ENCODE data around the gene AGAP2.

Gene AGAP2

DNA sequence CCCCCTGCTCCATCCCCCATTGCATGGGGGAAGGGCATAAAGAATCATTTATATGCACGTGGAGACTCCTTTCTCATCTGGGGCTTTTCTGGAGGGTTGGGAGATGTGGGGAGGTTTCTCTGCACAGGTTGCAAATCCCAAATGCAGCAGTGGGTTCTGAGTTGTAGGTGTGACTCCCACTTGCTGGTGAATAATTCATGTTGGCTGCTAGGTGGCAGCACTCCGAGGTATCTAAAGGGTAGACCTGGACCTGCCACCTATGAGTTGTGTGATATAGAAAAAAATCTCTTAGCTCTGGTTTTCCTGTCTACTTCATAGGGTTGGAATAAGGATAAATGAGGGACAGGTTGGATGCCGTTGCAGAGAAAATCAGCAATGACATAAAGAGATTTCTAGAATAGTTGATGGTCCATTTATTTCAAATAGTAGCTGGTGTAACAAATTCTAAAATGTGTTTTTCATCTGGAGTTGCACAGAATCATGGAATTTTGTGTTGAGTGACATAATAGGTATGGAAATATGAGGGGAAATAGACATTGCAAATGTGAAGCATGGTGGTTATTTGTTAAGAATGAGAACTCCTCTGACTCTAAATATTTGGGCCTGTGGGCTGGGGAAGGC, 20.9 kb upstream of the AGAP2 start:
- Histone ChIP-seq H3K4me3 (ENCODE audit: low read depth, low read length) (no peak overlapping the region), H3K36me3 (ENCODE audit: control insufficient read depth, insufficient read depth, low read length) (no peaks in the 10 kb centered on the region), H3K9ac (ENCODE audit: low read depth, low read length) (no peak overlapping the region), H3K27ac (ENCODE audit: low read depth, low read length) (no peak overlapping the region), H3K4me1 (ENCODE audit: control insufficient read depth, insufficient read depth, low read length) (peaks cover 16% of the 10 kb centered on the region), H3K9me3 (ENCODE audit: control insufficient read depth, insufficient read depth, low read length) (no peaks in the 10 kb centered on the region), H3K27me3 (ENCODE audit: control insufficient read depth, insufficient read depth, low read length) (peaks cover 53% of the 10 kb centered on the region)

GRCh38 chr12:57758552-57759359, 20.2 kb upstream of the AGAP2 start:
- peaks cover 15% of the 10 kb centered on the region for H3K4me1 ChIP-seq (ENCODE audit: control insufficient read depth, insufficient read depth, low read length)
- H3K9ac ChIP-seq (ENCODE audit: low read depth, low read length) = no peak overlapping the region
- H3K9me3 ChIP-seq (ENCODE audit: control insufficient read depth, insufficient read depth, low read length) = no peaks in the 10 kb centered on the region
- peaks cover 52% of the 10 kb centered on the region for H3K27me3 ChIP-seq (ENCODE audit: control insufficient read depth, insufficient read depth, low read length)
- no peak overlapping the region for H3K4me3 ChIP-seq (ENCODE audit: low read depth, low read length)
- no peak overlapping the region for H3K27ac ChIP-seq (ENCODE audit: low read depth, low read length)
- H3K36me3 ChIP-seq (ENCODE audit: control insufficient read depth, insufficient read depth, low read length) = no peaks in the 10 kb centered on the region

DNA sequence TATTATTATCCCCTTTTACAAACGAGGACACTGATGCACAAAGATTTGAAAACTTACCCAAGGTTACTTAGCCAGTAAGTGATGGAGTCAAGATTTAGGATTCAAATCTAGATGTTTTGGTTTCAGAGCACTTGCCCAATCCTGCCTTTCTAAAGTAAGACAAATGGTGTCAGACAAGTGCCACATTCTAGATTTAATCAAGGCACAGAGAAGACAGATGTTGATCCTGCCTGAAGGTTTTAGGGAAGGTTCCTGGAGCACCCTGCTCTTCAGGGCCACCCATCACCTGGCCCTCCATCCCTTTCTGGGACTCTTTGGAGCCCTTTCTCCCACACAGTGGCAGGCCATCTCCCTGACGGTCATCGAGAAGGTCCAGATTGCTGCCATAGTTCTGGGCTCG, 19.2 kb upstream of the AGAP2 start:
- no peaks in the 10 kb centered on the region for H3K36me3 ChIP-seq (ENCODE audit: control insufficient read depth, insufficient read depth, low read length)
- no peak overlapping the region for H3K27ac ChIP-seq (ENCODE audit: low read depth, low read length)
- no peak overlapping the region for H3K9ac ChIP-seq (ENCODE audit: low read depth, low read length)
- H3K4me1 ChIP-seq (ENCODE audit: control insufficient read depth, insufficient read depth, low read length) = peaks cover 16% of the 10 kb centered on the region
- H3K4me3 ChIP-seq (ENCODE audit: low read depth, low read length) = no peak overlapping the region
- no peaks in the 10 kb centered on the region for H3K9me3 ChIP-seq (ENCODE audit: control insufficient read depth, insufficient read depth, low read length)
- H3K27me3 ChIP-seq (ENCODE audit: control insufficient read depth, insufficient read depth, low read length) = peaks cover 49% of the 10 kb centered on the region

- Histone ChIP-seq H3K9ac (ENCODE audit: low read depth, low read length) (no peak overlapping the region), H3K4me3 (ENCODE audit: low read depth, low read length) (peak overlapping the region; percentile 54), H3K9me3 (ENCODE audit: control insufficient read depth, insufficient read depth, low read length) (no peaks in the 10 kb centered on the region), H3K36me3 (ENCODE audit: control insufficient read depth, insufficient read depth, low read length) (no peaks in the 10 kb centered on the region), H3K27ac (ENCODE audit: low read depth, low read length) (no peak overlapping the region), H3K27me3 (ENCODE audit: control insufficient read depth, insufficient read depth, low read length) (peaks cover 44% of the 10 kb centered on the region), H3K4me1 (ENCODE audit: control insufficient read depth, insufficient read depth, low read length) (peaks cover 18% of the 10 kb centered on the region)
Measured at GRCh38 chr12:57756406-57757341, 18.1 kb upstream of the AGAP2 start.

GRCh38 chr12:57755454-57756372, 17.2 kb upstream of the AGAP2 start:
- Histone ChIP-seq H3K4me3 (ENCODE audit: low read depth, low read length) (peak overlapping the region; percentile 54), H3K27me3 (ENCODE audit: control insufficient read depth, insufficient read depth, low read length) (peaks cover 44% of the 10 kb centered on the region), H3K36me3 (ENCODE audit: control insufficient read depth, insufficient read depth, low read length) (peaks cover 4% of the 10 kb centered on the region), H3K9me3 (ENCODE audit: control insufficient read depth, insufficient read depth, low read length) (no peaks in the 10 kb centered on the region), H3K9ac (ENCODE audit: low read depth, low read length) (no peak overlapping the region), H3K27ac (ENCODE audit: low read depth, low read length) (no peak overlapping the region), H3K4me1 (ENCODE audit: control insufficient read depth, insufficient read depth, low read length) (peaks cover 24% of the 10 kb centered on the region)

DNA sequence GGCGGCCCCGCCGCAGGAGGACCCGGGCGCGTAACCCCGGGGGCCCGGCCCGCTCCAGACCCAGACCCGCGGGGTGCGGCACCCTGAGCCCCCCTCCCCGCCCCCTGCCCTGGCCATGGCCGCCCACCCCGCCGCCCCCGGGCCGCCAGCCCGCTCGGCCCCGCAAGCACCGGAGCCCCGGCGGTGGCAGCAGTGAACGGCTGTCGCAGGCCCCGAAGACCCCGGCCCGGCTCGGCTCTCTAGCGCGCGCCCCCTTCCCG, 16.6 kb upstream of the AGAP2 start:
- peaks cover 26% of the 10 kb centered on the region for H3K4me1 ChIP-seq (ENCODE audit: control insufficient read depth, insufficient read depth, low read length)
- H3K27me3 ChIP-seq (ENCODE audit: control insufficient read depth, insufficient read depth, low read length) = peaks cover 44% of the 10 kb centered on the region
- no peak overlapping the region for H3K9ac ChIP-seq (ENCODE audit: low read depth, low read length)
- H3K27ac ChIP-seq (ENCODE audit: low read depth, low read length) = no peak overlapping the region
- peaks cover 9% of the 10 kb centered on the region for H3K36me3 ChIP-seq (ENCODE audit: control insufficient read depth, insufficient read depth, low read length)
- H3K9me3 ChIP-seq (ENCODE audit: control insufficient read depth, insufficient read depth, low read length) = no peaks in the 10 kb centered on the region
- H3K4me3 ChIP-seq (ENCODE audit: low read depth, low read length) = peak overlapping the region; percentile 50; the same call in 1 of the 2 replicates

DNA sequence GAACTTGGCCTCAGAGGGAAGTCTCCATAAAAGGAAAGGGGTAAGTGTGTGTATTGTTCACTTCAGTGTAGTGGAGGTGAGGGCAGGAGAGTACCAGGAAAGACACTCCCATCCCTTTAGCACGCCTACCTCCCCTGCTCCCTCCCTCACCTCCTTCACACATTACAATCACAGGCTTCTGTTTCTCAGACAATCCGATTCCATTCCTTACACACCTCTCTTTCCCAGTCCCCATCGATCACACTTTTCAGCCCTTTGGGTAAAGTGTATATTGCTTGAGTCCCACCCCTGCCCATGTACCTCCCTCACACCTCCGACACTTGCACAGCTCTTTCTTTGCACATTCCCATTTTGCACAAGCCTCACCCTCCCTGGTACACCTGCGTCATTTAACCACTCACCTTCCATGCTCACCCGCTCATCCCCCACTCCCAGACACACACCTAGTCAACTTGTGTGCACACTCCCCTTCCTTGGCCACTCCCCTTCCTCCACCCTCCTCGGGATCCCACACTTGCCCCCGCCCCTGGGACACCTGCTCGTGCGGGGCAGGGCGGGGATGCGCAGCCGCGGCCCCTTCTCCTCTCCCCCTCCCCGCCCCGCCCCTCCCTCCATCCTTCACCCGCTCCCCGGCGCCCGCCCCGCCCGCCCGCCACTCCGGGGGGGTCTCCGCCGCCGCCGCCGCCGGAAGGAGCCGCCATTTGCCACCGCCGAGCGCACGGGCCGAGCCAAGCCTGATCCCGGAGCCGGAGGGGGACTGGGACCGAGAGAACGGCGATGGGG, 16.1 kb upstream of the AGAP2 start, which contains the start of gene MARCHF9:
MARCHF9 (plus strand) TSS at position 693 of the 783 bp plus-strand sequence. CDS start 426 bp downstream, outside the sequence.
- Histone ChIP-seq H3K27me3 (ENCODE audit: control insufficient read depth, insufficient read depth, low read length) (peaks cover 44% of the 10 kb centered on the region), H3K4me3 (ENCODE audit: low read depth, low read length) (peak within 1 kb of the TSS; percentile 79), H3K27ac (ENCODE audit: low read depth, low read length) (no peak within 1 kb of the TSS), H3K9ac (ENCODE audit: low read depth, low read length) (no peak within 1 kb of the TSS), H3K4me1 (ENCODE audit: control insufficient read depth, insufficient read depth, low read length) (peaks cover 26% of the 10 kb centered on the region), H3K36me3 (ENCODE audit: control insufficient read depth, insufficient read depth, low read length) (peaks cover 11% of the 10 kb centered on the region), H3K9me3 (ENCODE audit: control insufficient read depth, insufficient read depth, low read length) (no peaks in the 10 kb centered on the region)

- H3K27me3 ChIP-seq (ENCODE audit: control insufficient read depth, insufficient read depth, low read length) = peaks cover 44% of the 10 kb centered on the region
- peaks cover 19% of the 10 kb centered on the region for H3K36me3 ChIP-seq (ENCODE audit: control insufficient read depth, insufficient read depth, low read length)
- H3K9me3 ChIP-seq (ENCODE audit: control insufficient read depth, insufficient read depth, low read length) = no peaks in the 10 kb centered on the region
- H3K27ac ChIP-seq (ENCODE audit: low read depth, low read length) = no peak overlapping the region
- peak overlapping the region; percentile 79 for H3K4me3 ChIP-seq (ENCODE audit: low read depth, low read length)
- H3K9ac ChIP-seq (ENCODE audit: low read depth, low read length) = no peak overlapping the region
- peaks cover 26% of the 10 kb centered on the region for H3K4me1 ChIP-seq (ENCODE audit: control insufficient read depth, insufficient read depth, low read length)
Measured at GRCh38 chr12:57753756-57754337, 15.3 kb upstream of the AGAP2 start.

DNA sequence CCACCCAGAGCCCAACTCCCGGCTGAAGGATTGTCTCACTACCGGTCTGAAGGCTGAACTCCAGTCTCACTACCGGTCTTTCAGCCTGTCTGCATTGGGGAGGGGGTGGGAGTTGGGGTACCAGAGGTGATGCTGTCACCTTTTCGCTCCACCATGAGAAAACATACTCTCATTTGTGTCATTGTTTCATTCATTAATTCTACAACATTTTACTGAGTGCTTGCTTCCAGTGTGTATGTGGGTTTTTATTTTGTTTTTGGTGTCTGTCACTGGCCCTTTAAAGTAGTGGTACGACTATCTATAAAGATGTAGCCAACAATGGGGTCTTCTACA, 14.1 kb upstream of the AGAP2 start:
- Histone ChIP-seq H3K36me3 (ENCODE audit: control insufficient read depth, insufficient read depth, low read length) (peaks cover 29% of the 10 kb centered on the region), H3K4me3 (ENCODE audit: low read depth, low read length) (peak overlapping the region; percentile 49), H3K9ac (ENCODE audit: low read depth, low read length) (no peak overlapping the region), H3K9me3 (ENCODE audit: control insufficient read depth, insufficient read depth, low read length) (no peaks in the 10 kb centered on the region), H3K27me3 (ENCODE audit: control insufficient read depth, insufficient read depth, low read length) (peaks cover 35% of the 10 kb centered on the region), H3K27ac (ENCODE audit: low read depth, low read length) (peak overlapping the region; percentile 7), H3K4me1 (ENCODE audit: control insufficient read depth, insufficient read depth, low read length) (peaks cover 26% of the 10 kb centered on the region)

Data from HUES48 (cell line).